Activated gamma-delta T cell (primary cell): ENCODE measurements around the gene ATP2C1.
"Not testable (repeated sequence)": the region's sequence is repeated elsewhere in the genome, so short reads cannot be mapped to it uniquely, and the experiment has no call there.

Experiments used
- DNase-seq: peaks from one replicate; lab custom pipeline; 2025; lab: John Stamatoyannopoulos, UW

Gene ATP2C1

DNA sequence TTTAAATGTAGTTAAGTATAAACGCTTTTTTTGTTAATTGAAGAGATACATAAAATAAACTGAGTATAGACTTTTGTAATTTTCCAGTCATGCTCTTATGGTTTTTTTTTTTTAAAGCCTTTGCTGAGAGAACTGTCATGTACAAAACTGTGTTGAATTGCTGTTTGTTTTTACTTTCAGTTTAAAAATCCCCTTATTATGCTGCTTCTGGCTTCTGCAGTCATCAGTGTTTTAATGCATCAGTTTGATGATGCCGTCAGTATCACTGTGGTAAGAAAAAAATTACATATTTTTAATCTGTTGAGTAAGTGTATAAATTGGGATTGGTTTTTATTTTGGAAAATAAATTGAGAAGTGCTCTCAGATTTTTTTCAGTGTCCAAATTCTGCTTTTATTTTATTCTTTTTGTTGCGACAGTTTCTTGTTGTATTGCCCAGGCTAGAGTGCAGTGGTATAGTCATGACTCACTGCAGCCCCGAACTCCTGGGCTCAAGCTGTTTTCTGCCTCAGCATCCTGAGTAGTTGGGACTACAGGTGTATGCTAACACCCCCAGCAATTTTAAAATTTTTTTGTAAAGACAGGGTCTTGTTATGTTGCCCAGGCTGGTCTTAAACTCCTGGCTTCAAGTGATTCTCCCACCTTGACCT lies 40.7 kb downstream of the ATP2C1 start:
- no peak for DNase-seq

DNA sequence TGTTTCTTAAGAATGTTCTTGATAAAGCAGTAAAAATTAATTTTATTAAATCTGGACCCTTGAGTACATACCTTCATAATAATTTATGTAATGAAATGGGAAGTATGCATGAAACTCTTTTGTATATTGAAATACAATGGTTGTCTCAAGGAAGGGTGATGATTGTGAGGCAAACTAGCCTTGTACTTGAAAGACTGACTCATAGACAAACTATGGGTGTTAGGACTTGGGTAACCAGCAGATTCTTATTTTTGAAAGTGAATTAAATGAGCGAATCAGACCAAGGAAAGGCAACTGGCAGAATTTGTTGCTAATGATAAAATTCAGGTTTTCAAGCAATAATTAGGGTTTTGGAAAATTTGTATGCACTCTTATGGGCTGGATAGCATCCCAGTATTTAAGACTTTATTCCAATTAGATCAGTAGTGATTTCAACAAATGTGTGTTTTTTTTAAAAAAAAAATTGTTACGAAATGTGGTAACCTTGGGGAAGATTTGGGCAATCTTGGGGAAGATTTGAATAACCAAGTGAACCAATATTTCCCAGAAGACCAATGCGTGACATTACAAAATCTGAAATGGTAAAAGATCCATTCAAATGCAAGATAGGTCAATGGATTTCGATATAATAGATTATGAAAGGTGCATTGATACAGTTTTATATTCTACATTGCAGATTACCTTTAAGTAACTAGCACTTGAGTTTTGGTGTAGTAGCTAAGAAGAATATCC lies 42.0 kb downstream of the ATP2C1 start:
- DNase-seq = no peak

DNA sequence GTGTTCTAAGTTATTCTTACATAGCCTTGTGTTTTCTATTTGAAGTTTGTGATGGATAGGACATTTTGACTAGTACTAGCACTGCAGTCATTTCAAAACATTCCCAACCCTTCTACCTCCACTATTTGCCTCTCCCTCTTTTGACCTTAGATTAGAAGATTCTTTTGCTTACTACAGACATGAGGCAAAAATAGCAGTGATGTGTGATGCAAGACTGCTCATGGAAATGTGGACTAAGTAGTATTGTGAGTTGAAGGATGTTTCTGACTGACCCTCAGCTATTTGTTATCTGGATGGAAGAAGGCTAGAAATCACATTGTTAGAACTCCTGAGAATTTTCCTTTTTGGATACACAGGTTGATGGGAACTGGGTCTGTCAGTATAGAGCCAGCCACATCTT lies 45.9 kb downstream of the ATP2C1 start:
- DNase-seq = no peak

DNA sequence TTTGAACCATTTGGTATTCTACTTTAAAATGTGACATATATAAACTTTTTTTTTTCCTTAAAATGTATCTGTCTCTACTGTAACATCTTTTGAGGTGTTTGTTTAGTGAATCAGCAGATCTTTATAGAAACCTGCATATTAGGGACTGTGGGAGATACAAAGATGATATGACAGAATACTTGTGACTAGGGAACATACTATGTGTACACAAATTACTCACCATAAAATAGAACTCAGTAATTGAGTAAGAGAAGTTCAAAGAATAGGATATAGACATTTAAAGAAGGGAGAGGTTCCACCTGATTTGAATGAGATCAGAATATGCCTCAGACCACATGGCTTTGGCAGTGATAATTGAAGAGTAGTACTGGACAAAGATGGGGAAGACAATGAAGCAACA lies 47.9 kb downstream of the ATP2C1 start:
- DNase-seq = no peak

DNA sequence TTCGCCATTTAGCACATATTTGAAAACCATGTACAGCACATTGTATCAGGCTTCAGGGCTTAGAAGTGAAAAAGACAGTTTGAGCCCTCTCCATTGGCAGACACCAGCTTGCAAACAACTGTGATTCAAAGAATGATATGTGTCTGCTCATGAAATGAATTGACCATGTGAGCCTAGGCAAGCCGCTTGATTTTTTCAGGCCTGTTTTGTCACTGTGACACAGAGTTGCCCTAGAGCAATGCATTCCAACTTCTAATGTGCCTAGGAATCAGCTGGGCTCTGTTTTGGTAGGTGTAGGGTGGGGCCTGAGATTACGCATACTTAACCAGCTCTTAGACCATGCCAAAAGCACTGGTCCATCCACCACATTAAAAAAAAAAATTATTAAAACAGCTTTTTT lies 53.0 kb downstream of the ATP2C1 start:
- no peak for DNase-seq

DNA sequence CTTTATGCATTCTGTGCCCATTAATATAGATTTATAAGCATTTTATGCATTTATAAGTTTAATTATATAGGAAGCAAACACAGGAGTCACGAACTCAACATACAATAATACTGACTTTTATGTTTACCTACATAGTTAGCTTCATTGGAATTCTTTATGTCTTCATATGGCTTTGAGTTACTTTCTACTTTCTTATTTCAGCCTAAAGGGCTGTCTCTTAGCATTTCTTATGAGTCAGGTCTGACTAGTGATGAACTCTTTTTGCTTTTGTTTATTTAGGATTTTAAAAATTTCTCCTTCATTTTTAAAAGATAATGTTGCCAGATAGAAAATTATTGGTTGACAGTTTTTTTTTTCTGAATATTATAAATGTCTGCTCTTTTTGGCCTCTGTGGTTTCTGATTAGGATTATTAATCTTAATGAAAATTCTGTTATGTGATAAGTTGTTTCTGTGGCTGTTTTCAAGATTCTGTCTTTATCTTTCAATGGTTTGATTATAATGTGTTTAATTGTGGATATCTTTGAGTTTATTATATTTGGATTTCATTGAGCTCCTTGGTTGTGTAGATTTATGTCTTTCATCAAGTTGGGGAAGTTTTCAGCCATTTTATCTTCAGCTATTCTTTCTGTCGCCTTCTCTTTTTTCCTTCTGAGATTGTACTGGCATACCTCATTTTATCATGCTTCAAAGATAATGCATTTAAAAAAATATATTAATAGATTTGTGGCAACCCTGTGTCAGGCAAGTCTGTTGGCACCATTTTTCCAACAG lies 54.3 kb downstream of the ATP2C1 start:
- DNase-seq = no peak

DNA sequence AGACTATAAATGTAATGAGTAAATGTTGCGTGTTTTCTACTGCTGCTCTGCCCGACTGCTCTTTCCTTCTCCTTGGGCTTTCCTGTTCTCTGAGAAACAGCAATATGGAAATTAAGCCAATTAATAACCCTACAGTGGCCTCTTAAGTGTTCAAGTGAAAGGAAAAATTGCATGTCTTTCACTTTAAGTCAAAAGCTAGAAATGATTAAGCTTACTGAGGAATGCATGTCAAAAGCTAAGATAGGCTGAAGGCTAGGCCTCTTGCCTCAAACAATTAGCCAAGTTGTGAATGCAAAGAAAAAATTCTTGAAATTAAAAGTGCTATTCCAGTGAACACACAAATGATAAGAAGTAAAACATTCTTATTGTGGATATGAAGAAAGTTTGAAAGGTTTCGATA lies 55.0 kb downstream of the ATP2C1 start:
- no peak for DNase-seq

DNA sequence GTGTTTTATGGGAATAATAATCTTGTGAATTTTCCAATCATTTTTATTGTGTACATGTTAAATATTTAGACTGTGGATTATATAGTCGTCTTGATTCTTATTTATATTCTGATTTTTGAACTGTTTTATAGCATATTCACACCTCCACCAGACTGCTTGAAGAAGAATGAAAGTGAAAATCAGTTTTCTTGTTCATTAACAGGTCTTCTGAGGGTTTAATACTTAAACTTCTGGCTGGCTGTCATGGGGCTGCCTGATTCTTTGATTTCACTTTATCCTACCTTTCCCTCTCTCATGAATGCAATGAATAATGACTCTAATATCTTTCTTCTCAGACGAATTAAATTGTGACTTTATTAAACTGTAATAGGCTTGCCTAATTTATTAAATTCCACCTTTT lies 56.2 kb downstream of the ATP2C1 start:
- no peak for DNase-seq

DNA sequence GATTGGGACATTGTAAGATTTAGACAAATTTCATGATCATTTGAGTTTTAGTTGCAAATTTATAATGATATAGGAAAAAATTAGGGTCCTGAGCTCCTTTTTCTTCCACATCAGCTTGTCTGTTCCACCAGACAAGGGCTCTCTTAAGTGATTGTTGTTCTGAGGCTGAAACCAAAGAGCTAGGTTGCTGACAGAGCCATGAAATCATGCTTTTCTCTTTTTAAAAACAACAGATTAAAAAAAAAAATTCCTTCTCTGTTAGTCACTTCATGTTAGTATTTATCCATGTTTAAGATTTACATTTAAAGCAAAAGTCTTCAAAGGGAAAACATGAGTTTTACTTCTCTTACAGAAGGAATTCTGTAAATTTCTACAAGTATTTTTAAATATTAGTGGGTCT lies 56.8 kb downstream of the ATP2C1 start:
- DNase-seq = no peak

DNA sequence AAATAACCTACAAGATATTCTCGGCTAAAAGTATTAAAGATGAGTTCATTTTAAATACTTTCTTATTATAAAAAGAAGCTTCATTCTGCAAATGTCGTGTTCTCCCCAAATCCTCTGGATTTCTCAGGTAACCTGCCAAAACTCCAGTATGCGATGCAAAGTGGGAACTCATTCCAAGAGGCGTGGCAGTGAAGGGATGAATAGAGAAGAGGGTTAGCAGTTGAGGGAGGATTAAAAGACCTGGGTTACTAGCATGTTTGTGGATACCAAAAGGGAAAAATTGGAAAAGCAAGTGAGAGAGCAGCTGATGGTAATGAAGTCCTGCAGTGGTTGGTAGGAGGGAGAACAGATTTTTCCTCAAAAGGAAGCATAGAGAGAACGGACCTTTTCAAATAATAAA lies 61.6 kb downstream of the ATP2C1 start:
- DNase-seq = no peak

DNA sequence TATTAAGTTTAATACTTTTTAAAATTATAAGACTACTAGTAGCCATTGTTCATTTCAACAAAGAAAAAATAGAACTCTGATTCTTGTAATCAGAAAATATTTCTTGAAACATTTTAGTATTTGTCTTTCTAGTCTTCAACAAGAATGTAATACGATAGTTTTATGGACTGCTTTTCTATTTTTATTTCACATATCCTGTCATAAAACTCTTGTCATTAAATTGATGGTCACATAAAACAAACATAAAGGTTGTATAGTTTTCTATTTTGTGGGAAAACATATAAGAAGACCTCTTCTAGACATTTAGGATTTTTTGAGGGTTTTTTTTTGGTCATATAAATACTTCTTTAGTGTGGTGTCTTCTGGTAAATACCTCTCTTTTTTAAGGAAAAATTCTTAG lies 62.4 kb downstream of the ATP2C1 start:
- no peak for DNase-seq

DNA sequence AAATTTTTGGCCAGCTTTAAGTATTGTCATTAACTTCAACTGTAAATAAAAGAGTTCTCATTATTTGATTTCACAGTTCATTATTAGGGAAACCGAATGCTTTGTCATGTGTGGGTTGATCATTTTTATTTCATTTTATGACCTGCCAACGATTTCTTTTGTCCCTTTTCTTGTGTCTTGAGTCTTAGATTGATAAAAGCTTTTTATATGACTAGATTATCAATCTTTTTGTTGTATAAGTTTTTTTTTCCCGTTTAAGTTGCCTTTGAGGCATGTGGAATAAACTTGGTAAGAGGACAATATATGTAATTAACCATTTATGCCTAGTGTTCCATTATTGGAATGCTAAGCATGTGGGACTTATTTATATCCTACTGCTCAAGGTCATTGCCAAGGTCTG lies 62.8 kb downstream of the ATP2C1 start:
- no peak for DNase-seq

DNA sequence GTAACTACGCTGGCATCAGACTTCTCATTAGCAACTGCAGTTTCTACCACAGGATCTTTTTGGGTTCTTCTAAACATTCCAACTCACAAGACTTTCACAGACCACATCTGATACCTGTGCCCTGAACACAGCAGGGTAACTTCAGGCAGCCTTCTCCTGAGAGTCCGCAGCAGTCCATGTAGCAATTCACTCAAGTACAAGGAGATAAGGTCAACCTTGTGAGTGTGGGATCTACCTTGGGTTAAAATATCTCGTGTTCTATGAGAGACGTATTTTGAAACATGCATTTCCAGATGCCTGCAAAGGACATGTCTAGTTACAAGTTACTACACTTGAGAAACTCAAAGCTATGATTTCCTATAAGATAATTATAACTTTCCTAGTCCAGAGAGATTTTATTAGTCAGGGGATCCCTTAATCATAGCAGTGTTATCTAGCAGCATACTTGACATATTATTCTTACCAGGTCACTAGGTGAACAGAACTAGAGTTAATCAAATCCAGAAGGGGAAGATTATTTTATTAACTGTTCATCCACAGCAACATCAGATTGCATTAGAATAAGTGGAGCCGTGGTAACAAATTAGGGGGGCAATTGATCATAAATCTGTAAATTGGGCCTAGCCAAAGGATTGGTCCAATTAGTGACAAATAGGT lies 66.4 kb downstream of the ATP2C1 start:
- no peak for DNase-seq

DNA sequence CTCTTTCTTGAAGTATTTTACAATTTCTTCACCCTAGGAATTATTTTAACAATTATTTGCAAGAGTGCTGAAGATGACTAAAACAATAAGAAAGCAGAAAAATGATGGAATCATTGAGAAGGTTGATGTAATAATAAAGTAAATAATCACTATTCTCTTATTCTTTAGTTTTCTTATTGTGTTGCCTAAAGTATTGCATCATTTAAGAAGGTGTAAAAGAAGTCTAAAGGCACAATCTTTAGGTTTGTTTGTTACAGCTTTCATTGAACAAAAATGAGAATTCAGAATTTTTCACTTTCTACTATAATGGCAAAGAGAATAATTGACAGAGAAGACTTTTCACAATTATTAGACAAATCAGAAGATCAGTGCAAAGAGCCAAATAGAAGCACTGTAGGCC lies 67.6 kb downstream of the ATP2C1 start:
- no peak for DNase-seq

DNA sequence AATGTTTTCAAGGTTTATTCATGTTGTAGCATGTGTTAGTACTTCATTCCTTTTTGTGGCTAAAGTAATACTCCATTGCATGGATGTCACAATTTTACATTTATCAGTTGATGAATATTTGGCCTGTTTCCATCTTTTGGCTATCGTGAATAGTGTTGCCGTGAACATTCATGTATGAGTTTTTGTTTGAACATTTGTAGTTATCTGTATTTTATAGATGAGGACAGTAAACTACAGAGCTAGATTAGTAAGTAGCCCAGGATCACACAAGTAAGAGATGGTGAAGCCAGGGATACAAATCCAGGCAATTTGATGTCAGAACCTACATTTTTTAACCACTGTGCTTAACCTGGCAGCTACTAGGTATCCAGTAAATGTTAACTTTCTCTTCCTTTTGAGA lies 69.6 kb downstream of the ATP2C1 start:
- DNase-seq = no peak

DNA sequence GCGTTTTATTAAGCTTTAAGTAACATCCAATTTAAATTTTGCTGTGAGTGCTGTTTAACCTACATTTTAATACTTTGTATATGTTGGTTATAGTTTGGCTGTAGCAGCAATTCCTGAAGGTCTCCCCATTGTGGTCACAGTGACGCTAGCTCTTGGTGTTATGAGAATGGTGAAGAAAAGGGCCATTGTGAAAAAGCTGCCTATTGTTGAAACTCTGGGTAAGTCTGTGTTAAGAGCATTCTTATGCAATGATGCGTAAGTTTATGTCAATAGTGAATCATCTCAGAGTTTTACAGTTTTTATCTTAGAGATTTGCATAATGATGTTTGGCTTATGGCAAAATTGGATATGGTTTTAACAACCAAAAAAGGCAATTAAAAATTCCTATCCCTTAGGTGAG lies 70.0 kb downstream of the ATP2C1 start:
- DNase-seq = no peak

DNA sequence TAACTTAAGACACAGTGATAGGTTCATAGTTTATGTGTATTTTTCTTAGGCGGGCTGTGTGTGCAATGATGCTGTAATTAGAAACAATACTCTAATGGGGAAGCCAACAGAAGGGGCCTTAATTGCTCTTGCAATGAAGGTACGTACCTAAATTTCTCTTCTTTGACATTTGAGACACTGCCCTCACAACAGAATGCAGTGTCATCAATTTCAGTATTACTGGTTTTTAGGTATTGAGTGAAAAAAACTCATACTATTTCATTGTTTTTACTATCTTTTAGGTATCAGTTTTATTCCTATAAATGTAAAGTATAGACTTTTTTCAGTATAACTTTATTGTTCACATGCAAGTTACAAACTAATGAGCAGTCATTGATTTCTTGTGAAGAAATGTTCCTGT lies 73.4 kb downstream of the ATP2C1 start:
- no peak for DNase-seq

DNA sequence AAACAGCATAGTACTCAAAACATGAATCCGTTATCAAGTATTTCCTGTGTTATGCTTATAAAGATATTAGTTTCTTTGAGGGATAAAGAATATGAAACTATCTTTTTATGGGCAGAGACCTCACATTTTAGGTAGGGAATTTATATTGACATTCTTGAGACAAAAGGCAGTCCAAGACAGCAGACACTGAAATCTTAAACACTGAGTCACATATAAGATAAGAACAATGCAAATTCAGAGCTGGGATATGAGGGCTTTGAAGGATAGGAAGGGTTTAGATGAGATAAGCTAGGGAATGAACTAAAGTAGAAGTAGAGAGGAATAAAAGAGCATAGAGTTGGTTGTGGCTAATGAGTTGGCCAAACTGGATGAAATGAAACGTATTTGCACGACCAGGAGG lies 74.3 kb downstream of the ATP2C1 start:
- no peak for DNase-seq

DNA sequence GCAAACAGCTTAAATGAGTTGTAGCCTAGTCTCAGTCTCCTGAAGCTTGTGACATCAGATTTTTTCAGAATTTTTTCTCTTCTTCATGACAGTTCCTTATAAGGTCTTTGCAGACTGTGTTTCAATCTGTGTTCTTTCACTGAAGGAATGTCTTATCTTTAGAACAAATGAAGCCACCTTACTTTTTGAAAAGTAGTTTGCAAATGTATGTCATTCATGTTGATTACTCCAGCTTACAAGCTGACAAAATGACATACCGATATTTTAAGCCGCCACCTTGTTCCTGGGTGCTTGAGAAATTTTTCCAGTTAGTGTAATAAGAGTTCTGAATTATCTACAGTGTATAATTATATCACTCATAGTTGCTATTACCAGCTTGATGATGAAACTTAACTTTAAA lies 75.7 kb downstream of the ATP2C1 start:
- DNase-seq = no peak

DNA sequence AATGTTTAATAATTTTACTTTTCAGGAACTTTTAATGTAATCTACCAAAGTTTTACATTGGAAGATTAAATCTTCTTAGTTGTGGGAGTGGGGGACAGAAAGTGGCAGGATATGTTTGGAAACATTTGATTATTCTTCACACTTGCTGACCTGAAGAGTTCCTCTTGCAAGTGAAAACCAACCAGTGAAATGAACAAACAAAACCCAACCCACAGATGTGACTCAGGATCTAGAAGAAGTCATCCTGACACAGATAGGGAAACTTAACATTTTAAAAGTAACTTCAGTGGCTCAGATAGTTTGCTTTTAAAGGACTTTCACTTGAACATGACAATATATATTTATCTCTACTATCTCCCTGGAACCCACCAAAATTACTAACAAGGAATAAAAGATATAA lies 77.3 kb downstream of the ATP2C1 start:
- DNase-seq = no peak

DNA sequence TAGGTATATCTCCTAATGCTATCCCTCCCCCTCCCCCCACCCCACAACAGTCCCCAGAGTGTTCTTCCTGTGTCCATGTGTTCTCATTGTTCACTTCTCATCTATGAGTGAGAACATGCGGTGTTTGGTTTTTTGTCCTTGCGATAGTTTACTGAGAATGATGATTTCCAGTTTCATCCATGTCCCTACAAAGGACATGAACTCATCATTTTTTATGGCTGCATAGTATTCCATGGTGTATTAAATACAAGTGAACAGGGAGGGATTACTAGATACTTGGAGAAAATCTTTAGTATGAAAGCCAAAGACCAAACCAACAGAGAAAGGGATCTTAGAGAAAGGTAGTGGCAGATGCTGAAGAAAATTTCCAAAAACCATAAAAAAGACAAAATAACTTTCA lies 78.7 kb downstream of the ATP2C1 start:
- DNase-seq = not testable (repeated sequence)

DNA sequence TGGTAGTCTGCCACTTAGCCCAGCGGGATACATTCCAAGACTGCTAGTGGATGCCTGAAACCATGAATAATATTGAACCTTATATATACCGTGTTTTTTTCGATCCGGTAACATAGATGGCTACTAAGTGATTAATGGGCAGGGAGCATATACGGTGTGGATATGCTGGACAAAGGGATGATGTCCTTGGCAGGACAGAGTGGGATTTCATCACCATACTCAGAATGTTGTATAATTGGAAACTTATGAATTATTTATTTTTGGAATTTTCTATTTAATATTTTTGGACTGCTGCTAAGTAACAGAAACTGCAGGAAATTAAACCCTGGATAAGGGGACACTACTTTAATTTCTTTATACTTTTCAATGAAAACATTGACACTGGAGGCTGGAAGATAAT lies 79.5 kb downstream of the ATP2C1 start:
- no peak for DNase-seq

DNA sequence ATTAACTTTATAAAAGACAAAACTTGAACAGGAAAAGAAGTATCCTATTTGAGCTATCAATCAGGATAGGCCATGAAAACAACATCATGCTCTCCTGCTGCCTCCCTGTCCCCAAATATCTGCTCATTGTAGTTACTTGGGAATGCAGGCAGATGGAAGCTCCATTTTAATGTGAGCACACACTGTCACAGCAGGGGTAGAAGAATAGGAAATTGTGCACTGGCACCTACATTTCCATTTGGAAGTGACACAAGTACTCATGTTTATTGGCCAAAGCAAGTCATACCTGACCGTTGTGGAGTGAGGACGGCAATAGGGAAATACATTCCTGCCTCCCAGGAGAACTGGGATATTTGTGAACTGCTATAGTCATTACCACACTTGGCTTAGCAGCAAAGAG lies 80.3 kb downstream of the ATP2C1 start:
- DNase-seq = no peak
